ENCODE measurements around the gene LDLRAD4.

GRCh38 chr18:13213036-13213795, 5.3 kb upstream of the LDLRAD4 start:
- TF ChIP-seq TEAD4 (IDR thresholded peaks at IDR 0.05) (no peak), EP300 (IDR thresholded peaks at IDR 0.05; ENCODE audit: borderline replicate concordance) (no peak), ZBTB7A (IDR thresholded peaks at IDR 0.05; ENCODE audit: low read depth) (no peak), CREB1 (IDR thresholded peaks at IDR 0.05; ENCODE audit: low read depth) (no peak), RAD21 (IDR thresholded peaks at IDR 0.05; ENCODE audit: low read depth) (no peak), FOXM1 (IDR thresholded peaks at IDR 0.05; ENCODE audit: borderline replicate concordance, low read depth) (no peak)
- TF ChIP-seq, protein P1, sequence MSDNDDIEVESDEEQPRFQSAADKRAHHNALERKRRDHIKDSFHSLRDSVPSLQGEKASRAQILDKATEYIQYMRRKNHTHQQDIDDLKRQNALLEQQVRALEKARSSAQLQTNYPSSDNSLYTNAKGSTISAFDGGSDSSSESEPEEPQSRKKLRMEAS (IDR thresholded peaks at IDR 0.05): no peak
- TF ChIP-seq, protein P2, sequence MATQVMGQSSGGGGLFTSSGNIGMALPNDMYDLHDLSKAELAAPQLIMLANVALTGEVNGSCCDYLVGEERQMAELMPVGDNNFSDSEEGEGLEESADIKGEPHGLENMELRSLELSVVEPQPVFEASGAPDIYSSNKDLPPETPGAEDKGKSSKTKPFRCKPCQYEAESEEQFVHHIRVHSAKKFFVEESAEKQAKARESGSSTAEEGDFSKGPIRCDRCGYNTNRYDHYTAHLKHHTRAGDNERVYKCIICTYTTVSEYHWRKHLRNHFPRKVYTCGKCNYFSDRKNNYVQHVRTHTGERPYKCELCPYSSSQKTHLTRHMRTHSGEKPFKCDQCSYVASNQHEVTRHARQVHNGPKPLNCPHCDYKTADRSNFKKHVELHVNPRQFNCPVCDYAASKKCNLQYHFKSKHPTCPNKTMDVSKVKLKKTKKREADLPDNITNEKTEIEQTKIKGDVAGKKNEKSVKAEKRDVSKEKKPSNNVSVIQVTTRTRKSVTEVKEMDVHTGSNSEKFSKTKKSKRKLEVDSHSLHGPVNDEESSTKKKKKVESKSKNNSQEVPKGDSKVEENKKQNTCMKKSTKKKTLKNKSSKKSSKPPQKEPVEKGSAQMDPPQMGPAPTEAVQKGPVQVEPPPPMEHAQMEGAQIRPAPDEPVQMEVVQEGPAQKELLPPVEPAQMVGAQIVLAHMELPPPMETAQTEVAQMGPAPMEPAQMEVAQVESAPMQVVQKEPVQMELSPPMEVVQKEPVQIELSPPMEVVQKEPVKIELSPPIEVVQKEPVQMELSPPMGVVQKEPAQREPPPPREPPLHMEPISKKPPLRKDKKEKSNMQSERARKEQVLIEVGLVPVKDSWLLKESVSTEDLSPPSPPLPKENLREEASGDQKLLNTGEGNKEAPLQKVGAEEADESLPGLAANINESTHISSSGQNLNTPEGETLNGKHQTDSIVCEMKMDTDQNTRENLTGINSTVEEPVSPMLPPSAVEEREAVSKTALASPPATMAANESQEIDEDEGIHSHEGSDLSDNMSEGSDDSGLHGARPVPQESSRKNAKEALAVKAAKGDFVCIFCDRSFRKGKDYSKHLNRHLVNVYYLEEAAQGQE (IDR thresholded peaks at IDR 0.05; ENCODE audit: low read depth): no peak
